ENCODE measurements around the gene SAP30BP.

SAP30BP gene

GRCh38 chr17:75722542-75723095 lies 55.5 kb downstream of the SAP30BP start:
- no peak for DNase-seq

GRCh38 chr17:75723171-75723930 lies 56.2 kb downstream of the SAP30BP start:
- DNase-seq: no peak

GRCh38 chr17:75724016-75725003 lies 57.2 kb downstream of the SAP30BP start:
- DNase-seq: no peak

- no peak for DNase-seq
These were observed 58.4 kb downstream of the SAP30BP start for GRCh38 chr17:75725504-75725903.

- DNase-seq: no peak
These were observed 60.3 kb downstream of the SAP30BP start for GRCh38 chr17:75727391-75727790.

GRCh38 chr17:75729351-75729750 lies 62.2 kb downstream of the SAP30BP start:
- no peak for DNase-seq

GRCh38 chr17:75730065-75730464 lies 62.9 kb downstream of the SAP30BP start:
- DNase-seq: no peak

- no peak for DNase-seq
These were observed 64.1 kb downstream of the SAP30BP start for GRCh38 chr17:75731086-75731715.

GRCh38 chr17:75731716-75732498 lies 64.8 kb downstream of the SAP30BP start:
- DNase-seq: no peak

GRCh38 chr17:75733471-75733870 lies 66.3 kb downstream of the SAP30BP start:
- DNase-seq: no peak

- DNase-seq: no peak
These were observed 67.6 kb downstream of the SAP30BP start for GRCh38 chr17:75734674-75735294.

GRCh38 chr17:75736173-75736835 lies 69.2 kb downstream of the SAP30BP start:
- no peak for DNase-seq

GRCh38 chr17:75737133-75737962 lies 70.2 kb downstream of the SAP30BP start:
- no peak for DNase-seq

GRCh38 chr17:75738218-75738802 lies 71.2 kb downstream of the SAP30BP start:
- peak; percentile 94 for DNase-seq

- no peak for DNase-seq
These were observed 72.0 kb downstream of the SAP30BP start for GRCh38 chr17:75739174-75739573.

GRCh38 chr17:75739801-75740200 lies 72.7 kb downstream of the SAP30BP start:
- DNase-seq: no peak

GRCh38 chr17:75740215-75740614 lies 73.1 kb downstream of the SAP30BP start:
- DNase-seq: no peak

GRCh38 chr17:75740631-75741077 lies 73.5 kb downstream of the SAP30BP start:
- DNase-seq: no peak

GRCh38 chr17:75742337-75742736 lies 75.2 kb downstream of the SAP30BP start:
- no peak for DNase-seq
